Measurements from ENCODE around the gene PYDC1.
"Not testable (repeated sequence)": the region's sequence is repeated elsewhere in the genome, so short reads cannot be mapped to it uniquely, and the experiment has no call there.

Gene PYDC1

GRCh38 chr16:31214708-31215286 lies 2.1 kb downstream of the PYDC1 start:
- Histone ChIP-seq H3K36me3 (ENCODE audit: insufficient read depth, low read length) (no peaks in the 10 kb centered on the region), H3K9me3 (ENCODE audit: low read length) (no peaks in the 10 kb centered on the region), H3K27me3 (ENCODE audit: insufficient read depth, low read length) (peaks cover 56% of the 10 kb centered on the region), H3K4me3 (ENCODE audit: low read length) (peak overlapping the region; percentile 5), H3K4me1 (ENCODE audit: insufficient read depth, low read length) (peaks cover 14% of the 10 kb centered on the region), H2AFZ (ENCODE audit: low read depth, low read length) (peak overlapping the region; percentile 52)

DNA sequence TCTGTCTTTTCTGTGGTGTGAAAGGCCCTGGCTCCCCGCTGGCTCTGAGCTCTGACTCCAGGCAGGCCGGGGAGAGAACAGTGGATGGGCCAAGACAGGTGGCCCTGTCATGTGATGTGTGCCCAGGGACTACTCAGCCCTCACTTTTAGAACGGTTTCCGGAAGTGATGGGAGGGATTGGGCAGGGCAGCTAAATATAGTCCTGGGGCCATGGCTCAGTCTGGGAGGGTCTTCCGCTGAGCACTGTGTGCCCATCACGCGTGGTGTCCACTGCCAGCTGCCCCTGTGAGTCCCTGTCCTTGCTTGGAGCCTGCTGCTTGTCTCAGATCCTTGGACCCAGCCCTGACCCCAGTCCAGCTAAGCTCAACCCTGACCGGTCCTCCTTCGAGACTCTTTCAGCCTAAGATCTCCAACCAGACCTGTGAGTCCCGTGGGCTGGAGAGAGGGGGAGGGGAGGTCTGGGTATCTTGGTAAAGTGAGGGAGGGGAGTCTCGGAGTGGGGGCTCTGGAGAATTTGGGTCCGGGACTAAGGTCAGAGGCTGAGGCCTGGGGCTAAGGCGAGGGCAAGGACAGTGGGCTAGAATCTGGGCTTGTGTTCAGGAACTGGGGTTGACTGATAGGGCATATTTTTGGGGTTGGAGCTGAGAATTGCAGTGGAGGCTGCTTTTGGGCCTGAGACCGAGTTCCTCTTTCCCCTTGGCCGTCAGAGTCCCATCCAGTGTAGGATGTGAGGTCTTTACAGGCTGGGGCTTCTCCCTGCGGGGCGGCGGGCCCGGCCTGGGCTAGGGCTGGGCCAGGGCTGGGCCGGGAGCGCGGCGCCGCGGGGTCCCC lies 2.8 kb downstream of the PYDC1 start, which contains the start of gene TRIM72:
TSS of gene TRIM72 (plus strand) at position 243 of the 831 bp plus-strand sequence. CDS start 620 bp downstream, outside the sequence.
- peak within 1 kb of the TSS; percentile 5 for H3K4me3 ChIP-seq (ENCODE audit: low read length)

GRCh38 chr16:31213342-31213741 lies 3.6 kb downstream of the PYDC1 start:
- H3K36me3 ChIP-seq (ENCODE audit: insufficient read depth, low read length), result no peaks in the 10 kb centered on the region
- H3K27me3 ChIP-seq (ENCODE audit: insufficient read depth, low read length), result peaks cover 53% of the 10 kb centered on the region
- no peak overlapping the region for H2AFZ ChIP-seq (ENCODE audit: low read depth, low read length)
- peaks cover 14% of the 10 kb centered on the region for H3K4me1 ChIP-seq (ENCODE audit: insufficient read depth, low read length)
- H3K9me3 ChIP-seq (ENCODE audit: low read length), result no peaks in the 10 kb centered on the region
- H3K4me3 ChIP-seq (ENCODE audit: low read length), result no peak overlapping the region

More for the DNA sequence above, 2.8 kb downstream of the PYDC1 start, which contains the start of gene TRIM72:
- H3K9me3 ChIP-seq (ENCODE audit: low read length), result no peaks in the 10 kb centered on the region
- no peaks in the 10 kb centered on the region for H3K36me3 ChIP-seq (ENCODE audit: insufficient read depth, low read length)
- peaks cover 14% of the 10 kb centered on the region for H3K4me1 ChIP-seq (ENCODE audit: insufficient read depth, low read length)
- H2AFZ ChIP-seq (ENCODE audit: low read depth, low read length), result peak within 1 kb of the TSS; percentile 52
- peaks cover 56% of the 10 kb centered on the region for H3K27me3 ChIP-seq (ENCODE audit: insufficient read depth, low read length)

- no peak overlapping the region for H2AFZ ChIP-seq (ENCODE audit: low read depth, low read length)
- H3K9me3 ChIP-seq (ENCODE audit: low read length), result no peaks in the 10 kb centered on the region
- no peaks in the 10 kb centered on the region for H3K36me3 ChIP-seq (ENCODE audit: insufficient read depth, low read length)
- H3K4me1 ChIP-seq (ENCODE audit: insufficient read depth, low read length), result no peaks in the 10 kb centered on the region
- no peak overlapping the region for H3K4me3 ChIP-seq (ENCODE audit: low read length)
- H3K27me3 ChIP-seq (ENCODE audit: insufficient read depth, low read length), result peaks cover 13% of the 10 kb centered on the region
These were observed 10.2 kb downstream of the PYDC1 start for GRCh38 chr16:31206776-31207175.

DNA sequence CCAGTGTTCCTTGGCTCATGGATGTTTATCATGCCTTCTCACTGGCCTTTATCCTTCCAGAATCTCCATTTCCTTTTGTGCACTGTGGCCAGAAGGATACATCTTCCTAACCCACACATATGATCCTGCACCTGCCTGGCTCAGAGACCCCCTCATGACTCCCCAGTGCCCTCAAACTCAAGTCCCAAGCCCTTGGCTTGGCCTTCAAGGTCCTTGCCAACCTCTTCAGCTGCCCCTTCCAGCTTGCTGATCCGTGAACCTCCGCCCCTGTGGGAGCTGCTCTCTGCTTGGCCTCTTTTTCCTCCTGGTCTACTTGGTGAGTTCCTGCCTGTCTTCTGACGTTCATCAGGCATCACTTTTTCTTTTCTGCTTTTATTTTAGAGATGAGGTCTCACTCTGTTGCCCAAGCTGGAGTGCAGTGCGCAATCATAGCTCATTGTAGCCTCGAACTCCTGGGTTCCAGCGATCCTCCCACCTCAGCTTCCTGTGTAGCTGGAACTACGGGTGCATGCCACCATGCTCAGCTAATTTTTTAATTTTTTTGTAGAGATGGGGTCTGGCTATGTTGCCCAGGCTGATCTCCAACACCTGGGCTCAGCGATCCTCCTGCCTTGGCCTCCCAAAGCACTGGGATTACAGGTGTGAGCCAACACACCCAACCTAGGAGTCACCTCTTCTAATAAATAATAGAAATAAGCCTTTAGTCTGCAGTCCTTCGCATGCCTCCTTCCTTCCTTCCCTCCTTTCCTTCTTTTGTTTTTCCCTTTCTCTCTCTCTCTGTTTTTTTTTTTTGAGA lies 11.9 kb downstream of the PYDC1 start:
- H2AFZ ChIP-seq (ENCODE audit: low read depth, low read length), result no peak overlapping the region
- H3K4me1 ChIP-seq (ENCODE audit: insufficient read depth, low read length), result no peaks in the 10 kb centered on the region
- peaks cover under 1% of the 10 kb centered on the region for H3K36me3 ChIP-seq (ENCODE audit: insufficient read depth, low read length)
- no peak overlapping the region for H3K4me3 ChIP-seq (ENCODE audit: low read length)
- H3K27me3 ChIP-seq (ENCODE audit: insufficient read depth, low read length), result peaks cover 10% of the 10 kb centered on the region
- H3K9me3 ChIP-seq (ENCODE audit: low read length), result no peaks in the 10 kb centered on the region

DNA sequence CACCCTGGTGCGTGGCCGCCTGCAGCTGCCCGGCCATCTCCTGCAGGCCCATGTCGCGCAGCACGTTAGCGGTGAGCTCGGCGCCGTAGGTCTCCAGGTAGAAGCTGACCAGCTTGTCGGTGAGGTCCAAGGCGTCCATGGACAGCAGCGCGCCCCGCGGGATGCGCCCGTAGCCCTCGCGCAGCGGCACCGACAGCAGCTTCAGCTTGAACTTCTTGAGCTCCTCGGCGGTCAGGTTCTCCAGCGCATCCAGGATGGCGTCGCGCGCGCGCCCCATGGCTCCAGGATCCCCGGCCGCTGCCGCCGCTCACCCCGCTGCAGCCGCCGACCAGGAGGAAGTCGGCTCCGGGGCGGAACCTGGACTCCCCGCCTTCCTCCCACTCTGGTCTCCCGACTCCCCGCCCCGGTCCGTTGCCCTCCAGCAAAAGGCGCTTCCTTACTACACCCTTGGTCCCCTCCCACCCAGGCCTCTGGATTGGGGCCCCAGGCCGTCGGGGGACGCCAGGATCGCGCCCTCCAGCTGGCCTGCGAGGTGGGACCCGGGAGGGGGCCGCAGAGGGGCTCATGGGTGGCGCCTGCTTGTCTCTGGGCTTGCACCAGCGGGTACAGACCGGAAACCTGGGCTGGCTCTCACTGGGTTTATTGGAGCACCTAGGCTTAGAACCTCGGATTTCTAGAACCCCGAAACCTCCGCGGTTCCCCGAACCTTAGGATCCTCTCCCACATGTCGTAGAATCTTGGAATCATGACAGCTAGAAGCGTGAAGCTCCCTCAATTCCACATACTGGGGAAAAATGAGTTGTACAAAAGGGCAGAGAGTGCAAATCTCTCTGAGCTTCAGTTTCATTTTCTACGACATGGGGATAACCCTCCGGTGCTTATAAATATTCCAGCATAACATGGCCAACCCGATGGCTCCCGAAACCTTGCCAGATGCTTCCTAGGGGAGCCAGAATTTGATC lies 14.2 kb downstream of the PYDC1 start, which contains the start of gene PYCARD:
TSS of gene PYCARD (minus strand) at position 347 of the 962 bp plus-strand sequence. CDS start at position 277, 70 bp downstream.
- H2AFZ ChIP-seq (ENCODE audit: low read depth, low read length), result no peak within 1 kb of the TSS
- no peaks in the 10 kb centered on the region for H3K4me1 ChIP-seq (ENCODE audit: insufficient read depth, low read length)
- no peak within 1 kb of the TSS for H3K4me3 ChIP-seq (ENCODE audit: low read length)
- H3K9me3 ChIP-seq (ENCODE audit: low read length), result no peaks in the 10 kb centered on the region
- H3K36me3 ChIP-seq (ENCODE audit: insufficient read depth, low read length), result peaks cover 6% of the 10 kb centered on the region
- peaks cover 10% of the 10 kb centered on the region for H3K27me3 ChIP-seq (ENCODE audit: insufficient read depth, low read length)

GRCh38 chr16:31201582-31202413 lies 15.1 kb downstream of the PYDC1 start:
- H3K4me3 ChIP-seq (ENCODE audit: low read length), result no peak overlapping the region
- H2AFZ ChIP-seq (ENCODE audit: low read depth, low read length), result no peak overlapping the region
- H3K27me3 ChIP-seq (ENCODE audit: insufficient read depth, low read length), result peaks cover under 1% of the 10 kb centered on the region
- H3K36me3 ChIP-seq (ENCODE audit: insufficient read depth, low read length), result peaks cover 6% of the 10 kb centered on the region
- no peaks in the 10 kb centered on the region for H3K9me3 ChIP-seq (ENCODE audit: low read length)
- H3K4me1 ChIP-seq (ENCODE audit: insufficient read depth, low read length), result no peaks in the 10 kb centered on the region

- Histone ChIP-seq H2AFZ (ENCODE audit: low read depth, low read length) (no peak overlapping the region), H3K4me1 (ENCODE audit: insufficient read depth, low read length) (no peaks in the 10 kb centered on the region), H3K4me3 (ENCODE audit: low read length) (no peak overlapping the region), H3K27me3 (ENCODE audit: insufficient read depth, low read length) (no peaks in the 10 kb centered on the region), H3K36me3 (ENCODE audit: insufficient read depth, low read length) (peaks cover 11% of the 10 kb centered on the region), H3K9me3 (ENCODE audit: low read length) (no peaks in the 10 kb centered on the region)
These were observed 15.9 kb downstream of the PYDC1 start for GRCh38 chr16:31200821-31201568.

DNA sequence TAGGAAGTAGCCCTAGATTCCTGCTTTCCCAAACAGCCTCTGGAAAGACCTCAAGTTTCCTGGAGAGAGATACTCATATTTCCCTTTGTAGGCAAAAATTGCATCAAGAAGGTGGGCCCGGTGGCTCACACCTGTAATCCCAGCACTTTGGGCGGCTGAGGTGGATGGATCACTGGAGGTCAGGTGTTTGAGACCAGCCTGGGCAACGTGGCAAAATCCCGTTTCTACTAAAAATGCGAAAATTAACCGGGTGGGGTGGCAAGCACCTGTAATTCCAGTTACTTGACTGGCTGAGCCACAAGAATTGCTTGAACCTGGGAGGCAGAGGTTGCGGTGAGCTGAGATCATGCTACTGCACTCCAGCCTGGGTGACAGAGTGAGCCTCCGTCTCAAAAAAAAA lies 16.8 kb downstream of the PYDC1 start:
- not testable (repeated sequence) for H3K4me1 ChIP-seq (ENCODE audit: insufficient read depth, low read length); H3K4me3 ChIP-seq (ENCODE audit: low read length); H3K27me3 ChIP-seq (ENCODE audit: insufficient read depth, low read length); H2AFZ ChIP-seq (ENCODE audit: low read depth, low read length); H3K9me3 ChIP-seq (ENCODE audit: low read length)
- peaks cover 20% of the 10 kb centered on the region for H3K36me3 ChIP-seq (ENCODE audit: insufficient read depth, low read length)

DNA sequence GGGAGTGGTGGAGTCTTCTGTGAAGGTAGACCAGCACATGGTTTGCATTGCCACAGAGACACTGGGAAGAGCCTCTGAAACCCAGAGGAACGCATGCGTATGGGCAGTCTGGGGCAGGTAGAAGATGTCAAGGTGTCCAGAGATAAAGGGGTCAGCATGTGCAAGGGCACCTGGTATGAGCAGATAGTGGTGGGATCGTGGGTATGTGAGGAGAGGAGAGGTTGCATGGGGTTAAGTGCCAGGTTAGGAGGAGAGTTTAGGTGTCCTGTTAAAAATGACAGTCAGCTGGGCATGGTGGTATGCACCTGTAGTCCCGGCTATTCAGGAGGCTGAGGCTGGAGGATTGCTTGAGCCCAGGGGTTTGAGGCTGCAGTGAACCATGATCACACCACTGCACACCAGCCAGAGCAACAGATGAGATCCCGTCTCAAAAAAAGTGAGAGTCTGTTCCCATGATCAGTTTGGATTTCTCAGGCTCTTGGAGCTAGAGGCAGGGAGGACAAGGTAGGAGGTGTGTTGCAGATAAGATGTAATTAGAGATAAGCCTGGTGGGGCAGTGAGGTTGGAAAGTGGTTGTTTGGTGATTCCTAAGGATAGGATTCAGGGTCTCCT lies 17.4 kb downstream of the PYDC1 start:
- H3K36me3 ChIP-seq (ENCODE audit: insufficient read depth, low read length), result peaks cover 26% of the 10 kb centered on the region
- no peaks in the 10 kb centered on the region for H3K9me3 ChIP-seq (ENCODE audit: low read length)
- no peak overlapping the region for H3K4me3 ChIP-seq (ENCODE audit: low read length)
- H3K27me3 ChIP-seq (ENCODE audit: insufficient read depth, low read length), result no peaks in the 10 kb centered on the region
- H3K4me1 ChIP-seq (ENCODE audit: insufficient read depth, low read length), result no peaks in the 10 kb centered on the region
- H2AFZ ChIP-seq (ENCODE audit: low read depth, low read length), result no peak overlapping the region

Measured in neuron (in vitro differentiated cells).